HG03558 (cell line): ENCODE results near the gene SPG11.
"Not testable (repeated sequence)": the region's sequence is repeated elsewhere in the genome, so short reads cannot be mapped to it uniquely, and the experiment has no call there.

Experiments used
- ATAC-seq: cut with Tn5 transposase; IDR thresholded peaks from one replicate; pipeline ENCODE4 v1.9.1; 2021; ENCODE audit warnings: moderate number of reproducible peaks; ENCODE audit not compliant: unreplicated experiment; ENCODE audit errors: extremely low read depth

Gene SPG11

GRCh38 chr15:44682809-44683682, 19.6 kb upstream of the SPG11 start:
- ATAC-seq = not testable (repeated sequence)

GRCh38 chr15:44682211-44682610, 18.7 kb upstream of the SPG11 start:
- ATAC-seq = no peak

- no peak for ATAC-seq
Observed at GRCh38 chr15:44676676-44677075, 13.2 kb upstream of the SPG11 start.

- no peak for ATAC-seq
Observed at GRCh38 chr15:44675911-44676310, 12.4 kb upstream of the SPG11 start.

- no peak for ATAC-seq
Observed at GRCh38 chr15:44673639-44674038, 10.2 kb upstream of the SPG11 start.

GRCh38 chr15:44670087-44670950, 6.9 kb upstream of the SPG11 start:
- no peak for ATAC-seq

DNA sequence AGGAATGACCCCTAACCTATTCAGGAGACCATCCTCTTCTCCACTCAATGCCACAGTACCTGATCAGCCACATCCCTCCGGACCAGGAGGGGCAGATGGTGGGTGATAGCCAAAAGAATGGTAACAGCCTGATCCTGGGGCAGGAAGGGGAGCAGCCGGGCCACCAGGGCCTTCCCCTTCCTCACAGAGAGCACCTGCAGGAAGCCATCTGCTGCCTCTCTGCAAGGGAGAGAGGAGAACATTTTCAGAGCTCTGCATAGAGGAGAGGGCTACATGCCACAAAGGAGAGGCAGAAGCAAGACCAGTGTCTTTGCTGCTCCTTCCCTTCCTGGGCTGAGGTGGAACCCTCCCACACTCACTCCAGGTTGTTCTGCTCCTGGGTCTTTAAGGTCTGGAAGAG, 5.5 kb upstream of the SPG11 start:
- ATAC-seq = no peak

DNA sequence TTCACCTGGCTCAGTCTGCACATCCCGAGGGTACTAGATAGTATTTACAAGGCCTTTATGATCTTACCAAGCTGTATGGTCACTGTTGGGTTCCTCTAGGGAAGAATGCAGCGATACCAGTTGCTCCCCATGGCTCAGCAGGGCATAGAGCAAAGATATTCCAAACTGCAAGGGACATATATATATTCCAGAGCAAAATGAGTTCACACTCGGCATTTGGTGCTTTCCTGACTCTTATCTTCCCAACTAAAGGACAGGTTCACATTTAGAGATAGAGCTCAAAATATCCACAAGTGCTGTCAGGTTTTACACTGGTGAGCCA, 3.5 kb upstream of the SPG11 start:
- ATAC-seq = no peak

GRCh38 chr15:44666210-44667038, 3.0 kb upstream of the SPG11 start:
- no peak for ATAC-seq

DNA sequence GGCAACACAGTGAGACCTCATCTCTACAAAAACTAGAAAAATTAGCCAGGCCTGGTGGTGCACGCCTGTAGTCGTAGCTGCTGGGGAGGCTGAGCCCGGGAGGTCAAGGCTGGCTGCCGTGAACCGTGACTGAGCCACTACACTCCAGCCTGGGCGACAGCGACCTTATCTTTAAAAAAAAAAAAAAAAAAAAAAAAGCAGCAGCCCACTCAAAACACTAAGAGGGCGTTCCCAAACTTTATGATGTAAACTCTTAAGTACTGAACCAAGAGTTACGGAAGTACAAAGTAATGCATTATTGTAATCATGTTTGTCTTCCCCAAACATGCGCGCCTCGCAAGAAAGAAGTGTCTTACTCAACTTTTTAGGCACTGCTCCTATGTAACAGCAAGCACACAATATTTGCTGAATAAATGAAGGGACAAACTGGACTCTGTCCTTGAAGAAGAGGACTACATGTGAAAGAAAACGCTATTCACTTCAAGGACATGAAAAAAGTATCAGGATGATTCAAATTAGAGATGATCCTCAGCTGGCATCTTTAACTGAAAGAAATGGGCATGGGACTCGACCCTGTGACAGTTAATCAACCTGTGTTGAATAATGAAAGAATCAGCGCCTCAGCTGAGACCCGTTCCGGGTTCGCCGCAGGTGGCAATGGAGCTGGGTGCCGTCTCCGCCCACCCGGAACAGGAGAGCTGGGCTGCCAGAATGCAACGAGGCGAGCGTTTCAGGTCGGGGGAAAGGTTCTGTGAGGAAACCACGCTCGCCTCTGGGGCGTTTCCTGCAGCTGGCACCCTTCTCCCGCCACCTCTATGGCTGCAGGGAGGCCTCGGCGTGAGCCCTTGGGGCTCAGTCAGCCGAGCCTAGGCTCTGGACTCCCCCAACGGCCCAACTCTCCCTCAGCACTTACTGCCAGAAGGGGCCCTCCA, 718 bp downstream of the SPG11 start:
- ATAC-seq = peak; percentile 19

DNA sequence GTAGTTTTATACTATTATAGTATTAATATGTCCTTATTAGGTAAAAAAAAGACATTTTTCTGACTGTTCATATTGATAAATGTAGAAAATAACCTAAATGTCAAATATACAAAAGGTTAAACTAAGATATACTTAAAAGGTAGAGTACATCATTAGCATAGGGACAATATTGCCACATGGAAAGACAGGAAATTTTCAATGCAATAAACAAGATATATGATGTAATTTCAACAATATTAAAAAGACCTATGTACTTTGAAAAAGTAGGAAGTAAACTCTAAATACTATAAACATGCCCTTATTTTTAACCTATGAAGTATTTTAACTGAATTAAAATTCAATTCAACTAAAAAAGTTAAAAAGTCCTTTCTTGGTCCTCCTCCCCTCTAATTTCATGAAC, 1.9 kb downstream of the SPG11 start:
- ATAC-seq = no peak

GRCh38 chr15:44659056-44659455, 4.4 kb downstream of the SPG11 start:
- no peak for ATAC-seq

DNA sequence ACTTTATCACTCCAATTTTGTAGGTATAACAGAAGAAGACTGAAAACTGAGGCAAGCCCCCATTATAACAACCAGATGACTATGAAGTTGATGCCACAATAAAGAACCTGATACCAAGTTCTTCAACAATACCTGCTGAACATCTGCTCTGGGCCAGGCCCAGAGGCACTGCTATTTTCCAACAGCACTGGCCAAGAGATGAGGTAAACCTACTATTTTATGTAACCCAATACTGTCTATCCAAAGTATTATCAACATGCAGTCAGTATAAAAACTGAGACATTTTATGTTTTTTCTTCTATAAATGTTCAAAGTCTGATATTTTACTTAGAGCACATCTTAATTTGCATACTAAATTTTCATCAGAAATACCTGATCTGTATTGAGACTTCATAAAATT, 6.1 kb downstream of the SPG11 start:
- ATAC-seq = no peak

- ATAC-seq = no peak
Observed at GRCh38 chr15:44656913-44657312, 6.5 kb downstream of the SPG11 start.

DNA sequence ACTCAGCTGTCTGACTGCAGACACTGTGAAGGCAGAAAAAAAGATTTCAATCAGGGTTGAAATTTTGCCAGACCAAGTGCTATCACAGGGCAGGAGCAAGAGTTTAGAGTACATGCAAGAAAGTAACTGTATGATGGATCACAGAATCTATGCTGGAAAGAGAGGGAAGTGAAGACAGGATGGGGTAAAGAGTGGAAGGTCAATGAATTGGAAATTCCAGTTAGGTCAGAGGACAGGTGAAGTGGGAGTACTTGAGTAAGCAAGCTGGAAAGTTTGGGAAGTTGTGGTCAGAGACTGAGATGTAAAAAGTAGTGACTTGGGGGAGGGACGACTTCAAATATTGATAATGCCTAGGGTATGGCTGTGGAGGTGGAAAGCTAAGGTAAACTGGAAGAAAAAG, 7.2 kb downstream of the SPG11 start:
- ATAC-seq = no peak

DNA sequence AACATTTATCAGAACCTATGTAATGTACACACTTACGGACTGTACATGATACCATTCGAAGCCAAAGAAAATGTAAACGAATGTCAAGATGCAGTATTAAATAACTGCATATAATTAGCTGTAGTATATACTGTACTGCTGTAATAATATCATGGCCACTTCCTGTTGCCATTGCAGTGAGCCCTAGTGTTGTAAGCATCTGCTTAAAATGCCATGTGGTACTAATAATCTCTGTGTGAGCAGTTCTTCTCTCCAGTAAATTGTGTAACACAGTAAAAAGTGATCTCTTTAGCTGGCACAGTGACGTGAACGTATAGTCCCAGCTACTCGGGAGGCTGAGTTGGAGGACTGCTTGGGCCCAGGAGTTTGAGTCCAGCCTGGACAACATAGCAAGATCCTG, 8.6 kb downstream of the SPG11 start:
- no peak for ATAC-seq

DNA sequence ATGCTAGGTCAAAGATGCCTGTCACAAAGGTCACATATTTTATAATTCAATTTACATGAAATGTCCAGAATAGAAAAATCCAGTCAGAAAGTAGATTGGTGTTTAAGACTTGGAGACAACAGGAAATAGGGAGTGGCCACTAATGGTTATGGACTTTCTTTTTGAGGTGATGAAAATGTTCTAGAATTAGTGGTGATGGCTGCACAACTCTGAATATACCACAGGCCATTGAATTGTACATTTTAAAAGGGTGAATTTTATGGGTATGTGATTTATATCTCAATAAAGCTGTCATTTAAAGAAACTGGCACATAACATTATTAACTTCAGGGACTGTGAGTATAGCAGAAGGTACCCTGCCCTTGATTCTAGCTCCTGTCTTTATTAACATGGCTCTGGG, 15.8 kb downstream of the SPG11 start:
- ATAC-seq = no peak

DNA sequence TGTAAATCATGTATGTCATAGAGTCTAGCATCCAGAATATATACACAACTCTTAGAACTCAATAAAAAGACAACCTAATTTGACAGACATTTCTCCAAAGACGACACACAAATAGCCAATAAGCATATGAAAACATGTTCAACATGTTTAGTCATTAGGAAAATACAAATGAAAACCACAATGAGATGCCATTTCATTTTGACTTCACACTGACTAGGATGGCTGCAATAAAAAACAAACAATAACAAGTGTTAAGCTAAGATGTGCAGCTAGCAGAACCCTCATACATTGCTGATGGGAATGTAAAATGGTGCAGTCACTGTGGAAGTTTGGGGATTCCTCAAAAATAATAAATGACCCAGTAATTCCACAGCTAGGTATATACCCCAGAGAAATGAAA, 16.4 kb downstream of the SPG11 start:
- no peak for ATAC-seq

DNA sequence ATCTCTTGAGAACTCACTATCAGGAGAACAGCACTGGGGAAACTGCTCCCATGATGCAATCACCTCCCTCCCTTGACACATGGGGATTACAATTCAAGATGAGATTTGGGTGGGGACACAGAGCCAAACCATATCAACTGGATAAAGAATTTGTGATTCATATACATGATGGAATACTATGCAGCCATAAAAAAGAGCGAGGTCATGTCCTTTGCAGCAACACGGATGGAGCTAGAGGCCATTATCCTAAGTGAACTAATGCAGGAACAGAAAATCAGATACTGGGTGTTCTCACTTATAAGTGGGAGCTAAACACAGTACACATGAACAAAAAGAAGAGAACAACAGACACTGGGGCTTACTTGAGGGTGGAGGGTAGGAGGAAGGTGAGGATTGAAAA, 17.0 kb downstream of the SPG11 start:
- ATAC-seq = no peak

DNA sequence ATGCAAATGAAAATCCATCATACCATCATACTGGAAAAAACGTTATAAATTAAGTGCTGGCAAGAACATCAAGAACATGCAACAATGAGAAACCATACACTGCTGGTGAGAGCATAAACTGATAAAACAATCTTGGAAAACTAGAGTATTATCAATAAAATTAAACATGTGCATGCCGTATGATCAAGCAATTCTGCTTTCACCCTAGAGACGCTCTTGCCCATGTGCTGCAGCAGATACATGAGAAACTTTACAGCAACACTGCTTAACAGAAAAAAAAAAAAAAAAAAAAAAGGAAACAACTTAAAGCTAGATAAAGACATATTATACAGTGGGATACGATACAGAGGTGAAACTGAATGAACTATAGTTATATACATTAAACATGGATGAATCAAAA, 21.8 kb downstream of the SPG11 start:
- no peak for ATAC-seq
